ENCODE results near the gene CDK7.

CDK7 gene

DNA sequence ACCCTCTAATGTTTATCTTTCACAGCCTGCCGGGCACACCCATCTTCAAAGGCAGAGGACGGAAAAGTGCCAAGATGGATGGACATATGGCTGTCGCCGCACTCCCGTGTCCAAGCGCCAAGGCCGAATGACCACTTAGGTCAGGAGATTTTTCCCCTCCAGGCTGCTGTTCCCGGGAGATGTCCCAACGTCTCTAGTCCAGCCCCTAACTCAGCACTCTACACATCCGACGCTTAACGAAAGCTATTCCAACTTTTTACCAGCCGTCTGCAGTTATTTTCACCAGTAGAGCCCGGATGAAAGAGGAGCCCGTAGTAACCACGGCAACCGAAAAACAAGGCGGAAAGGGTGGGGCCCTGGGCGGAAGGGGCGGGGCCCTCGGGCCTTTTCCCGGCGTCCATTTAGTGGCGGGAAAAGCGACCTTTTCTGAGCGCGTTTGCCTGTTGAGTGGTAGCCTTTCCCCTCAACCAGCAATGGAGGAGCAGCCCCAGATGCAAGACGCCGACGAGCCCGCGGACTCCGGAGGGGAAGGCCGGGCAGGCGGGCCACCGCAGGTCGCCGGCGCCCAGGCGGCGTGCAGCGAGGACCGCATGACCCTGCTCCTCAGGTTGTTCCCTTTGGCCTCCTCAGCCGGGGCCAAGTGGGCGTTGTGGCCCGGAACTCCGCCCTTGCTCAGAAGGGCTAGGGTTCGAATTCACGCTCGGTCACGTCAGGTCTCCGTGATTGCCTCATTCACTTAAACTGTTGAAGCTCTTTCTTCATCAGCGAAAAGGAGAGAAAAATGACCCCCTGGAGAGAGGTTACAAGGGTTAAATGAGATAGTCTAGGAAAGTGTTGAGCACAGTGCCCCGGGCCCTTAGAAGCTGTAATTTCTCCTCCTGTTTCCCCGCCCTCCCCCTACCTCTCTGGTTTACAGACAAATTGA lies 45.3 kb upstream of the CDK7 start, which contains the start of gene CENPH:
Gene CENPH, plus strand, starts transcription at position 422 of the 925 bp plus-strand sequence. Its CDS starts 52 bp downstream, at position 474.
- H3K4me1 ChIP-seq (ENCODE audit: low read length): peaks cover 4% of the 10 kb centered on the region; the same call in 1 of the 2 replicates
- TF ChIP-seq EZH2 (optimal IDR thresholded peaks at IDR 0.05; ENCODE audit: low read depth, low read length): no peak

GRCh38 chr5:69202497-69202896 lies 32.2 kb upstream of the CDK7 start:
- no peak overlapping the region for H3K4me2 ChIP-seq (ENCODE audit: low read depth, low read length)
- TF ChIP-seq EZH2 (optimal IDR thresholded peaks at IDR 0.05; ENCODE audit: low read depth, low read length): no peak
- no peak for TF ChIP-seq CTCF (IDR thresholded peaks at IDR 0.05; ENCODE audit: low read length)
- no peak for TF ChIP-seq EZH2phosphoT487 (IDR thresholded peaks at IDR 0.05; ENCODE audit: low read length)
- no peaks in the 10 kb centered on the region for H4K20me1 ChIP-seq (ENCODE audit: insufficient read depth, low read length)
- H3K9me2 ChIP-seq (replicated peaks; ENCODE audit: insufficient read depth, low read length): no peaks in the 10 kb centered on the region
- H3K4me3 ChIP-seq (ENCODE audit: low read length): no peak overlapping the region
- H2AFZ ChIP-seq (ENCODE audit: low read length): no peak overlapping the region
- H3K9ac ChIP-seq (ENCODE audit: low read length): no peak overlapping the region
- no peaks in the 10 kb centered on the region for H3K9me3 ChIP-seq (replicated peaks; ENCODE audit: insufficient read depth, low read length)
- no peaks in the 10 kb centered on the region for H3F3A ChIP-seq (ENCODE audit: insufficient read depth, low read length)
- DNase-seq: no peak
- H3K36me3 ChIP-seq (replicated peaks; ENCODE audit: insufficient read depth, low read length): no peaks in the 10 kb centered on the region
- H3K79me2 ChIP-seq (ENCODE audit: low read length): no peaks in the 10 kb centered on the region
- H3K27me3 ChIP-seq (replicated peaks; ENCODE audit: insufficient read depth, low read length): no peaks in the 10 kb centered on the region
- H3K4me1 ChIP-seq (ENCODE audit: low read length): no peaks in the 10 kb centered on the region
- no peak overlapping the region for H3K27ac ChIP-seq (ENCODE audit: low read length)

More for the DNA sequence above, 45.3 kb upstream of the CDK7 start, which contains the start of gene CENPH:
- Histone ChIP-seq H3K27ac (ENCODE audit: low read length) (peak within 1 kb of the TSS; percentile 82), H3K36me3 (replicated peaks; ENCODE audit: insufficient read depth, low read length) (no peaks in the 10 kb centered on the region), H3K4me2 (ENCODE audit: low read depth, low read length) (peak within 1 kb of the TSS; percentile 95), H3K4me3 (ENCODE audit: low read length) (peak within 1 kb of the TSS; percentile 92), H3K9ac (ENCODE audit: low read length) (peak within 1 kb of the TSS; percentile 91), H3K79me2 (ENCODE audit: low read length) (0 out of 2 replicates have a peak, but pooled peaks cover 8% of the 10 kb centered on the region), H3K9me3 (replicated peaks; ENCODE audit: insufficient read depth, low read length) (no peaks in the 10 kb centered on the region), H3K9me2 (replicated peaks; ENCODE audit: insufficient read depth, low read length) (no peaks in the 10 kb centered on the region), H3F3A (ENCODE audit: insufficient read depth, low read length) (peaks cover 7% of the 10 kb centered on the region; the same call in 1 of the 2 replicates), H3K27me3 (replicated peaks; ENCODE audit: insufficient read depth, low read length) (no peaks in the 10 kb centered on the region), H2AFZ (ENCODE audit: low read length) (peak within 1 kb of the TSS; percentile 100), H4K20me1 (ENCODE audit: insufficient read depth, low read length) (no peaks in the 10 kb centered on the region)
- DNase-seq: peak; percentile 93

DNA sequence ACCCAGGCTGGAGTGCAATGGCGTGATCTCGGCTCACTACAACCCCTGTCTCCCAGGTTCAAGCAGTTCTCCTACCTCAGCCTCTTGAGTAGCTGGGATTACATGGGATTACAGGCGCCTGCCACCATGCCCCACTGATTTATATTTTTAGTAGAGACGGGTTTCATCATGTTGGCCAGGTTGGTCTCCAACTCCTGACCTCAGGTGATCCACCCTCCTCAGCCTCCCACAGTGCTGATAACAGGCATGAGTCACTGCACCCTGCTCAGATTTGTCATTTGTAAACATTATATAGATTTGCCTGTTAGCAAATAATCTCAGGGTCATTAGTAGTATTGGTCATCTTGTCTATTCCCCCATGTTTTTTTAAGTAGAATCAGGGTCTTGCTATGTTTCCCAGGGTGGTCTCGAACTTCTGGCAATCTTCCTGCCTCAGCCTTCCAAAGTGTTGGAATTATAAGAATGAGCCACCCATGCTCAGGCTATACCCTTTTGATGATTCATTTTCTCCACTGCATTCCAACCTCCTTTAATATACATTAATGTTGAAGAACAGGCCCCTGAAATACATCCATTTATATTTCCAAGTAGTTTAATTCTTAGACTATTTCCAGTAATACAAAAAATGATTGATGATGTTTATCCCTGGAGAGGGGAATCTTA lies 28.0 kb upstream of the CDK7 start:
- no peaks in the 10 kb centered on the region for H3K36me3 ChIP-seq (replicated peaks; ENCODE audit: insufficient read depth, low read length)

More for the DNA sequence above, 28.0 kb upstream of the CDK7 start:
- H3K4me3 ChIP-seq (ENCODE audit: low read length): no peak overlapping the region
- no peaks in the 10 kb centered on the region for H3K9me3 ChIP-seq (replicated peaks; ENCODE audit: insufficient read depth, low read length)
- H3F3A ChIP-seq (ENCODE audit: insufficient read depth, low read length): peaks cover 7% of the 10 kb centered on the region; the same call in 1 of the 2 replicates
- H3K27me3 ChIP-seq (replicated peaks; ENCODE audit: insufficient read depth, low read length): no peaks in the 10 kb centered on the region
- TF ChIP-seq EZH2 (optimal IDR thresholded peaks at IDR 0.05; ENCODE audit: low read depth, low read length): no peak
- no peak for TF ChIP-seq EZH2phosphoT487 (IDR thresholded peaks at IDR 0.05; ENCODE audit: low read length)
- TF ChIP-seq CTCF (IDR thresholded peaks at IDR 0.05; ENCODE audit: low read length): no peak
- no peak overlapping the region for H3K4me2 ChIP-seq (ENCODE audit: low read depth, low read length)
- H3K9ac ChIP-seq (ENCODE audit: low read length): no peak overlapping the region
- no peak overlapping the region for H3K27ac ChIP-seq (ENCODE audit: low read length)
- DNase-seq: no peak
- no peaks in the 10 kb centered on the region for H3K79me2 ChIP-seq (ENCODE audit: low read length)
- no peaks in the 10 kb centered on the region for H4K20me1 ChIP-seq (ENCODE audit: insufficient read depth, low read length)
- H2AFZ ChIP-seq (ENCODE audit: low read length): no peak overlapping the region
- peaks cover 4% of the 10 kb centered on the region; the same call in 1 of the 2 replicates for H3K4me1 ChIP-seq (ENCODE audit: low read length)
- no peaks in the 10 kb centered on the region for H3K9me2 ChIP-seq (replicated peaks; ENCODE audit: insufficient read depth, low read length)
